Stimulated activated CD4-positive, alpha-beta T cell treated with anti-CD3 and anti-CD28 coated beads, Interleukin-15, amount 100 ng/mL, for 48 hours (primary cell): ENCODE measurements around the gene NOL4L.
A peak's percentile ranks its signal among the peaks of the same experiment; 100 is the strongest.

Source experiments
- DNase-seq, 2 donors: peaks; one replicate each; pipeline ENCODE4 v3.0.0-alpha.2; 2020; ENCODE audit warnings: low read depth in 2 of 2

The NOL4L gene

GRCh38 chr20:32447136-32448027, 137.8 kb downstream of the NOL4L start:
- DNase-seq: no peak

- no peak for DNase-seq
Observed at GRCh38 chr20:32446301-32447100, 138.6 kb downstream of the NOL4L start.

- DNase-seq: no peak
Observed at GRCh38 chr20:32445539-32446273, 139.4 kb downstream of the NOL4L start.

GRCh38 chr20:32444474-32445220, 140.5 kb downstream of the NOL4L start:
- no peak for DNase-seq

GRCh38 chr20:32443386-32443974, 141.7 kb downstream of the NOL4L start:
- DNase-seq: no peak

GRCh38 chr20:32442630-32443373, 142.3 kb downstream of the NOL4L start:
- no peak for DNase-seq

GRCh38 chr20:32441638-32442037, 143.5 kb downstream of the NOL4L start:
- no peak for DNase-seq

GRCh38 chr20:32440758-32441078, 144.4 kb downstream of the NOL4L start:
- no peak for DNase-seq

GRCh38 chr20:32440069-32440757, 144.9 kb downstream of the NOL4L start:
- DNase-seq: no peak

- DNase-seq: peak; percentile 25 to 41
Observed at GRCh38 chr20:32439132-32439829, 145.9 kb downstream of the NOL4L start.

- no peak for DNase-seq
Observed at GRCh38 chr20:32438331-32438858, 146.7 kb downstream of the NOL4L start.

- DNase-seq: no peak
Observed at GRCh38 chr20:32437391-32438074, 147.6 kb downstream of the NOL4L start.

GRCh38 chr20:32436968-32437367, 148.2 kb downstream of the NOL4L start:
- no peak for DNase-seq

GRCh38 chr20:32436142-32436861, 148.8 kb downstream of the NOL4L start:
- no peak for DNase-seq

GRCh38 chr20:32435449-32436107, 149.6 kb downstream of the NOL4L start:
- no peak for DNase-seq

GRCh38 chr20:32434434-32434833, 150.7 kb downstream of the NOL4L start:
- no peak for DNase-seq
